Neural progenitor cell (in vitro differentiated cells): ENCODE measurements around the gene NWD2.

Source experiments
- EZH2phosphoT487 ChIP-seq: fragments of 200-600 bp; sonication (generic); IDR thresholded peaks from 2 replicates; pipeline ENCODE4 v1.6.1; 2017; ENCODE audit warnings: antibody characterized with exemption
- TF ChIP-seq, protein P1 (sequence below): fragments of 200-600 bp; sonication (generic); IDR thresholded peaks from 2 replicates; pipeline ENCODE4 v1.5.1; 2017; ENCODE audit warnings: antibody characterized with exemption, mild to moderate bottlenecking

DNA sequence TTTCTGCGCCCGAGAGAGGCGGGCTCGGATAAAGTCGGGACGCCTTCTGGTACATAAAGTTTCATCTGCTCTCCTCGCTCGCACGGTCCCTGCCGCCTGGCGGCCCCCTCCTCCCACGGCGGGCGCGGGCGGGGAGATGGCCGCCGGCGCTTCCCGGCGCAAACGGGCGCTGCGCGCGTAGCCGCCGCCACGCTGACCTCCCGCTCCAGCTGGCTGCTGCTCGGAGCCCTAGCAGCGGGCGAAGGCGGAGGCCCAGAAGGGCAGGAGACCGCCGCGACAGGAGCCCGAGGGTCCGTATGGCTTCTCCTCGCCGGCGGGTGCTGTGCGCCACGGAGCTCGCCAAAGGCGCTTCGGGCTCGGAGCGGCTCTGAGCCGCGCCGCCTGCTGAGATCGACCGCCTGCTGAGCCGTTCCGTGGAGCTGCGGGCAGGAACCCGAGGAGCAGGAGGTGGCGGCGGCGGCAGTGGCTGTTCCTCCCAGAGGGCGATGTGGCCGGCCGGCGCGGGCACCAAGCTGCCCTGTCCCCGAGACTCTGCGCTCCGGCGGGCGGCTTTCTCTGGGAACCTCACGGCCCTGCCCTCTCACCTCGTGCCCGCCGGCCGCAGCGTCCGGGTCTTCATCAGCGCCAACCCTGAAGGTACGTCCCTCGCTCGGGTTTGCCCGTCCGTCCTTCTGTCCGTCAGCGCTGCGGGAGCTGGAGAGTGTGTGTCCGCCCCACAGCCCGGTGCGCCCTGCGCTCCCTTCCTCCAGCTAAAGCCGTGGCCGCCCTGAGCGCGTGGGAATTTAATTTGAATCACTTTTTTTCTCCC lies at the start of gene NWD2:
- peak; percentile 72 for TF ChIP-seq EZH2phosphoT487
- TF ChIP-seq, protein P1, sequence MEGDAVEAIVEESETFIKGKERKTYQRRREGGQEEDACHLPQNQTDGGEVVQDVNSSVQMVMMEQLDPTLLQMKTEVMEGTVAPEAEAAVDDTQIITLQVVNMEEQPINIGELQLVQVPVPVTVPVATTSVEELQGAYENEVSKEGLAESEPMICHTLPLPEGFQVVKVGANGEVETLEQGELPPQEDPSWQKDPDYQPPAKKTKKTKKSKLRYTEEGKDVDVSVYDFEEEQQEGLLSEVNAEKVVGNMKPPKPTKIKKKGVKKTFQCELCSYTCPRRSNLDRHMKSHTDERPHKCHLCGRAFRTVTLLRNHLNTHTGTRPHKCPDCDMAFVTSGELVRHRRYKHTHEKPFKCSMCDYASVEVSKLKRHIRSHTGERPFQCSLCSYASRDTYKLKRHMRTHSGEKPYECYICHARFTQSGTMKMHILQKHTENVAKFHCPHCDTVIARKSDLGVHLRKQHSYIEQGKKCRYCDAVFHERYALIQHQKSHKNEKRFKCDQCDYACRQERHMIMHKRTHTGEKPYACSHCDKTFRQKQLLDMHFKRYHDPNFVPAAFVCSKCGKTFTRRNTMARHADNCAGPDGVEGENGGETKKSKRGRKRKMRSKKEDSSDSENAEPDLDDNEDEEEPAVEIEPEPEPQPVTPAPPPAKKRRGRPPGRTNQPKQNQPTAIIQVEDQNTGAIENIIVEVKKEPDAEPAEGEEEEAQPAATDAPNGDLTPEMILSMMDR, result peak; percentile 21
